GM18951 (cell line): Measurements from ENCODE around the gene MRPL55.

Experiments
- POLR2A ChIP-seq: IDR thresholded peaks from 4 replicates; pipeline ENCODE4 v1.6.1; 2011; ENCODE audit warnings: mild to moderate bottlenecking; ENCODE audit not compliant: insufficient read length, insufficient read depth; ENCODE audit errors: extremely low read depth
- in situ Hi-C: fragments of 300-500 bp; cut with MboI; formaldehyde crosslinking; loops from one replicate; pipeline ENCODE4 v1.12.0; 2022; ENCODE audit warnings: low sequenced_read_pairs, mixed read lengths, inconsistent platforms; ENCODE audit not compliant: unreplicated experiment

The MRPL55 gene

GRCh38 chr1:228107636-228108035 is 1.5 kb downstream of the MRPL55 start:
- in situ Hi-C loops: no loop called here
- no peak for TF ChIP-seq POLR2A

GRCh38 chr1:228106800-228107054 is 2.4 kb downstream of the MRPL55 start:
- no peak for TF ChIP-seq POLR2A
- in situ Hi-C loops: no loop called here

GRCh38 chr1:228105996-228106799 is 2.9 kb downstream of the MRPL55 start:
- no peak for TF ChIP-seq POLR2A

GRCh38 chr1:228105270-228105995 is 3.7 kb downstream of the MRPL55 start:
- no peak for TF ChIP-seq POLR2A
- in situ Hi-C loops: no loop called here

More at GRCh38 chr1:228105996-228106799, 2.9 kb downstream of the MRPL55 start:
- in situ Hi-C loops: no loop called here

- in situ Hi-C loops: no loop called here
These were observed 4.4 kb downstream of the MRPL55 start for GRCh38 chr1:228104526-228105269.

GRCh38 chr1:228102791-228103620 is 6.1 kb downstream of the MRPL55 start, which contains the start of gene C1orf35:
Gene C1orf35, minus strand, starts transcription at chr1:228103325. Its CDS starts 98 bp downstream, at chr1:228103227.
- peak; percentile 62 for TF ChIP-seq POLR2A
- in situ Hi-C loops: no loop called here

More at GRCh38 chr1:228104526-228105269, 4.4 kb downstream of the MRPL55 start:
- TF ChIP-seq POLR2A: no peak

- TF ChIP-seq POLR2A: no peak
- in situ Hi-C loops: no loop called here
These were observed 6.9 kb downstream of the MRPL55 start for GRCh38 chr1:228101994-228102790.

GRCh38 chr1:228101614-228101993 is 7.5 kb downstream of the MRPL55 start:
- TF ChIP-seq POLR2A: peak; percentile 10
- in situ Hi-C loops: no loop called here

GRCh38 chr1:228100822-228101613 is 8.1 kb downstream of the MRPL55 start:
- in situ Hi-C loops: no loop called here
- no peak for TF ChIP-seq POLR2A

- TF ChIP-seq POLR2A: no peak
- in situ Hi-C loops: no loop called here
These were observed 9.8 kb downstream of the MRPL55 start for GRCh38 chr1:228099331-228099732.

- in situ Hi-C loops: no loop called here
- TF ChIP-seq POLR2A: no peak
These were observed 10.7 kb downstream of the MRPL55 start for GRCh38 chr1:228098323-228098931.
